Tibial nerve (tissue), 4 donors: ENCODE measurements around the gene CARD14.

Experiments
- EP300 ChIP-seq, 2 donors: sonication (generic); formaldehyde crosslinking; IDR thresholded peaks; one replicate each; pipeline ENCODE4 v1.6.1; 2017; ENCODE audit warnings: antibody characterized with exemption in 2 of 2, mild to moderate bottlenecking in 1 of 2
- POLR2A ChIP-seq, 2 donors: fragments of 450-650 bp; IDR thresholded peaks; one replicate each; pipeline ENCODE4 v1.6.1; 2017; ENCODE audit warnings: antibody characterized with exemption in 2 of 2, mild to moderate bottlenecking in 2 of 2, moderate library complexity in 2 of 2
- TF ChIP-seq, protein P1 (sequence below), 5 experiments: fragments of 200-600 bp in 3 of 5; fragments of 450-650 bp in 2 of 5; sonication (generic) in 3 of 5; IDR thresholded peaks; one replicate each; pipeline ENCODE4 v1.5.1; 2016 to 2019; ENCODE audit warnings: antibody characterized with exemption in 5 of 5, mild to moderate bottlenecking in 3 of 5, moderate library complexity in 2 of 5

DNA sequence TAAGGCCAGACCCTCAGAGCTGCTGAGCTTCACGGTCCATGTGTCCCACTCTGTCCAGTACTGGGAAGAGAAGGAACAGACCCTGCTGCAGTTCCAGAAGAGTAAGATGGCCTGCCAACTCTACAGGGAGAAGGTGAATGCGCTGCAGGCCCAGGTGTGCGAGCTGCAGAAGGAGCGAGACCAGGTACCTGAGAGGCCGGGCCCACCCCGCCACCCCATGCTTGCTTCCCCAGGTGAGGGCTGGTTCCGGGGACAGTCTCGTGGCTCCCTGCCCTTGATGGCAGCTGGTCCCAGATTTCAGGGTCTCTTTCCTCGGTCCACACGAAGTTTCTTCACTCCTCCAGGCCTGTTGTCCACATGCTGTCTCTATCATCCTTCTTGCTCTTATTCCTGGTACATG, 20.9 kb downstream of the CARD14 start:
- TF ChIP-seq, protein P1, sequence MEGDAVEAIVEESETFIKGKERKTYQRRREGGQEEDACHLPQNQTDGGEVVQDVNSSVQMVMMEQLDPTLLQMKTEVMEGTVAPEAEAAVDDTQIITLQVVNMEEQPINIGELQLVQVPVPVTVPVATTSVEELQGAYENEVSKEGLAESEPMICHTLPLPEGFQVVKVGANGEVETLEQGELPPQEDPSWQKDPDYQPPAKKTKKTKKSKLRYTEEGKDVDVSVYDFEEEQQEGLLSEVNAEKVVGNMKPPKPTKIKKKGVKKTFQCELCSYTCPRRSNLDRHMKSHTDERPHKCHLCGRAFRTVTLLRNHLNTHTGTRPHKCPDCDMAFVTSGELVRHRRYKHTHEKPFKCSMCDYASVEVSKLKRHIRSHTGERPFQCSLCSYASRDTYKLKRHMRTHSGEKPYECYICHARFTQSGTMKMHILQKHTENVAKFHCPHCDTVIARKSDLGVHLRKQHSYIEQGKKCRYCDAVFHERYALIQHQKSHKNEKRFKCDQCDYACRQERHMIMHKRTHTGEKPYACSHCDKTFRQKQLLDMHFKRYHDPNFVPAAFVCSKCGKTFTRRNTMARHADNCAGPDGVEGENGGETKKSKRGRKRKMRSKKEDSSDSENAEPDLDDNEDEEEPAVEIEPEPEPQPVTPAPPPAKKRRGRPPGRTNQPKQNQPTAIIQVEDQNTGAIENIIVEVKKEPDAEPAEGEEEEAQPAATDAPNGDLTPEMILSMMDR (IDR thresholded peaks at IDR 0.05), result no peak
- TF ChIP-seq EP300 (IDR thresholded peaks at IDR 0.05), result no peak
- TF ChIP-seq POLR2A (IDR thresholded peaks at IDR 0.05), result no peak
